A549 treated with Mapracorat at 1 μM for 4 hours (cell line): ENCODE data around the gene RAB8A. TPM values are rescaled to one million over a fixed set of nuclear protein-coding genes. Genes with fewer than 3 reads are reported as not detected.

Source experiments
- total RNA-seq: library from RNA; stranded (reverse); fragments of 200-300 nt; extraction: Qiagen RNA extraction; gene quantifications from 5 replicates; pipeline ENCODE4 v1.2.3, GENCODE V29; 2022

RAB8A gene
- 47.1 to 83.7 TPM (median 48.3 TPM) in 5 replicates for total RNA-seq

DNA sequence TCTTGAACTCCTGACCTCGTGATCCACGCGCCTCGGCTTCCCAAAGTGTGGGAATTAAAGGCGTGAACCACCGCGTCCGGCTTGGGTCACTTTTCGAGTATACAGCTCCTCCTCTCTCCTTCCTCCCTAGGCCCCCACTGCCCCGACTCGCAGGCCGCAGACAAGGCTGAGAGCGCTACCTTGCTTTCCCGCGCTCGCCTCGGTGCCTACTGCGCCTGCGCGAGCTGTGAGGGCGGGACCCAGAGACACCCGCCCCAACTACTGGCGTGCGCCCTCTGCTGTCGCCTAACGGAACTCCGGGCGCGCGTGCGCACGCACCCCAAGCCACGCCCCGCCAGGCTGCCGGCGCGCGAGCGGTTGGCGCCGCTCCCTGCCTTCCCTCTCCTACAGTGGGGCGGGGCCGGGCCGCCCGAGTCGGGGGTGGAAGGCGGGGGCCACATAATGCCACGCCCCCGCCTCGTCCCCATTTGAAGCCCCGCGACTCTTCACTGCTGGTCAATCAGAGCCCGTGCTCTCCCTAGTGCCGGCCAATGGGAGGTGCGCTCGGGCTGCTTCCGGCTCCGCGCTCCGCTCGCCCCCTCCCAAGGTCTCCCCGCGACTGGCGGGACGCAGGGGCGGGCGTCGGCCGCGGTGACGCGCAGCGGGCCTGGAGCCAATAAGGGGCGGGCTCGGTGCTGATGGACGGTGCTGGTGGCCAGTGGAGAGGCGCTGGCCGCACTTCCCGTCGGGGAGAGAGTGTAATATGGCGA lies at the start of gene RAB8A:
TSS of gene RAB8A (plus strand) at position 730 of the 749 bp plus-strand sequence. CDS start at position 743, 13 bp downstream.

DNA sequence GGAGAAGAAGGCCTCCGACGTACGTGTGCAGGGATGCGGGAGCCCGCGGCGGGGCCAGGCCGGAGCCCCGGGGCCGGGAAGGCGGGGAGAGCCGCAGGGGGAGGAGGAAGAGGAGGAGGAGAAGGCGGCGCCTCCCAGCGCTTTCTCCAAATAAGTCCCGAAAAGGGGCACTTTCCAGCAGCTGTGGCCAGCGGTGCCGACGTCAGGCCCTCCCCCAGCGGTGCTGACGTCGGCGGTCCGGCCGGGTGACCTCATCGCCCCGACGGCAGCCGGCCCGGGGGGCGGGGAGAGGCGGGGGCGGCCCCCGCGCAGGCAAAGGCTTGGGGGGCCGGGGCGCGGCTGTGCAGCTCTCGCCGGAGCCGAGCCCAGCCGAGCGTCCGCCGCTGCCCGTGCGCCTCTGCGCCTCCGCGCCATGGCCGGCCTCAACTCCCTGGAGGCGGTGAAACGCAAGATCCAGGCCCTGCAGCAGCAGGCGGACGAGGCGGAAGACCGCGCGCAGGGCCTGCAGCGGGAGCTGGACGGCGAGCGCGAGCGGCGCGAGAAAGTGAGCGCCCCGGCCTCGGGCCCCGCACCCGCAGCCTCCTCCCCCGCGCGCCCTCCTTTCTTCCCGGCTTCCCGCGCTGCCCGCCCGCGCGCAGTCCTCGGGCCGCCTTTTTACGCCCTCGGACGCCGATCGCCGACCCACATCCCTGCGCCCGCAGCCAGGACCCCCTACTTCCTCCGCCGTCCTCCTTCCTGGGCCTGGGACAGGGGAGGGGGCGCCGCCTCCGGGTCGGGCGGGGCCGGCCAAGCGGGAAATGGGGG lies 35.3 kb upstream of the RAB8A start, which contains the start of gene TPM4:
TSS of gene TPM4 (plus strand) at position 342 of the 804 bp plus-strand sequence. CDS start at position 413, 71 bp downstream.

GRCh38 chr19:16143399-16144215 lies 31.9 kb downstream of the RAB8A start, which contains the start of gene HSH2D:
Gene HSH2D, plus strand, starts transcription at chr19:16143685. Its CDS starts 5,066 bp downstream, at chr19:16148751.

Other genes with a start within 250 kb of the RAB8A start
- 0.07 to 0.19 TPM (median 0.15 TPM) in 3 of 5 replicates, not detected in the others for gene CYP4F2, start 213.8 kb upstream of the RAB8A start, total RNA-seq
- 5.0 to 6.9 TPM (median 5.7 TPM) in 5 replicates for gene CYP4F11, start 177.4 kb upstream of the RAB8A start, total RNA-seq
- not detected in 5 replicates for gene OR10H4, start 162.9 kb upstream of the RAB8A start, total RNA-seq
- 385 to 500 TPM (median 468 TPM) in 5 replicates for gene TPM4, start 35.4 kb upstream of the RAB8A start, total RNA-seq
- 0.08 to 0.12 TPM (median 0.09 TPM) in 3 of 5 replicates, not detected in the others for gene HSH2D, start 31.8 kb downstream of the RAB8A start, total RNA-seq
- gene CIB3, start 61.6 kb downstream of the RAB8A start, total RNA-seq = not detected in 5 replicates
- gene FAM32A, start 73.5 kb downstream of the RAB8A start, total RNA-seq = 93.0 to 102 TPM (median 95.1 TPM) in 5 replicates
- 55.4 to 68.7 TPM (median 67.7 TPM) in 5 replicates for gene AP1M1, start 86.0 kb downstream of the RAB8A start, total RNA-seq
- 14.6 to 29.9 TPM (median 29.3 TPM) in 5 replicates for gene KLF2, start 212.9 kb downstream of the RAB8A start, total RNA-seq